CD4-positive, CD25-positive, alpha-beta regulatory T cell (primary cell): ENCODE measurements around the gene ASAP2. TPM values are rescaled to one million over a fixed set of nuclear protein-coding genes. Genes with fewer than 3 reads are reported as not detected.
A peak's percentile ranks its signal among the peaks of the same experiment; 100 is the strongest.

Experiments
- ATAC-seq, 2 donors: fragments of 150-1000 bp; cut with Tn5 transposase; one replicate each; pipeline ENCODE4 v1.10.0; 2021; ENCODE audit warnings: low read depth in 2 of 2, moderate number of reproducible peaks in 2 of 2, moderate library complexity in 1 of 2
- DNase-seq, 3 donors: peaks; one replicate each; pipeline versions ENCODE4 v3.0.0 to v3.0.0-alpha.2; 2012 to 2022; ENCODE audit warnings: mixed read lengths in 1 of 3
- H3K27ac ChIP-seq: one replicate; pipeline ENCODE4 v1.7.0; 2013; ENCODE audit warnings: mild to moderate bottlenecking, low read length; ENCODE audit not compliant: insufficient read depth, poor library complexity, severe bottlenecking
- H3K27me3 ChIP-seq: one replicate; pipeline ENCODE4 v1.7.0; 2013; ENCODE audit warnings: low read length; ENCODE audit not compliant: control insufficient read depth, insufficient read depth
- H3K36me3 ChIP-seq: one replicate; pipeline ENCODE4 v1.7.0; 2013; ENCODE audit warnings: mild to moderate bottlenecking, low read length, moderate library complexity; ENCODE audit not compliant: control insufficient read depth, insufficient read depth
- H3K4me1 ChIP-seq: 2 replicates; pipeline ENCODE4 v1.7.0; 2013; ENCODE audit warnings: mild to moderate bottlenecking, low read length; ENCODE audit not compliant: insufficient read depth, control insufficient read depth, poor library complexity, severe bottlenecking
- H3K4me3 ChIP-seq: one replicate; pipeline ENCODE4 v1.7.0; 2013; ENCODE audit warnings: low read depth, mild to moderate bottlenecking, low read length, moderate library complexity
- H3K9me3 ChIP-seq, 2 experiments: 1 replicate in 1 of 2; 2 replicates in 1 of 2; pipeline ENCODE4 v1.7.0; 2013; ENCODE audit warnings: low read length in 2 of 2, mild to moderate bottlenecking in 1 of 2, moderate library complexity in 1 of 2; ENCODE audit not compliant: control insufficient read depth in 2 of 2
- H3K27ac Mint-ChIP-seq, 3 donors: one replicate each; pipeline ENCODE4 v1.8.0; 2020 to 2022; ENCODE audit warnings: mild to moderate bottlenecking in 3 of 3, mixed read lengths in 3 of 3, moderate library complexity in 2 of 3
- H3K27me3 Mint-ChIP-seq: one replicate; pipeline ENCODE4 v1.8.0; 2022; ENCODE audit warnings: mild to moderate bottlenecking, mixed read lengths
- H3K36me3 Mint-ChIP-seq: one replicate; pipeline ENCODE4 v1.8.0; 2020; ENCODE audit warnings: mixed read lengths
- H3K4me1 Mint-ChIP-seq, 4 donors: one replicate each; pipeline ENCODE4 v1.8.0; 2020 to 2022; ENCODE audit warnings: mixed read lengths in 4 of 4, mild to moderate bottlenecking in 1 of 4
- H3K4me3 Mint-ChIP-seq, 4 donors: one replicate each; pipeline ENCODE4 v1.8.0; 2020 to 2022; ENCODE audit warnings: mild to moderate bottlenecking in 4 of 4, mixed read lengths in 4 of 4, moderate library complexity in 3 of 4
- H3K9me3 Mint-ChIP-seq, 7 donors: one replicate each; pipeline ENCODE4 v1.8.0; 2020 to 2022; ENCODE audit warnings: mixed read lengths in 7 of 7, mild to moderate bottlenecking in 3 of 7, moderate library complexity in 2 of 7
- polyA plus RNA-seq, 4 donors: library from polyadenylated mRNA; unstranded; fragments of 300-500 nt; fragmentation: Illumina TruSeq; gene quantifications; one replicate each; pipeline ENCODE4 v1.2.3, GENCODE V29; 2021
- total RNA-seq: library from RNA; stranded (reverse); gene quantifications from one replicate; pipeline ENCODE4 v1.2.3, GENCODE V29; 2022

ASAP2 gene
- total and polyA plus RNA-seq, 5 donors from 2014 or later: 1.5 TPM; not detected in 4

GRCh38 chr2:9318461-9319337 lies 112.1 kb downstream of the ASAP2 start:
- ATAC-seq (no peak), DNase-seq (no peak)
- Mint-ChIP-seq H3K4me1 (no peaks in the 10 kb centered on the region), H3K4me3 (no peak overlapping the region), H3K27me3 (peaks cover 12% of the 10 kb centered on the region), H3K27ac (no peak overlapping the region), H3K36me3 (no peaks in the 10 kb centered on the region), H3K9me3 (peaks cover 0 to 4% (median 0%) of the 10 kb centered on the region in 7 donors)
- H3K4me1 ChIP-seq: no peaks in the 10 kb centered on the region
- no peak overlapping the region for H3K27ac ChIP-seq
- no peaks in the 10 kb centered on the region for H3K9me3 ChIP-seq
- H3K4me3 ChIP-seq: no peak overlapping the region
- no peaks in the 10 kb centered on the region for H3K36me3 ChIP-seq
- H3K27me3 ChIP-seq: no peaks in the 10 kb centered on the region

DNA sequence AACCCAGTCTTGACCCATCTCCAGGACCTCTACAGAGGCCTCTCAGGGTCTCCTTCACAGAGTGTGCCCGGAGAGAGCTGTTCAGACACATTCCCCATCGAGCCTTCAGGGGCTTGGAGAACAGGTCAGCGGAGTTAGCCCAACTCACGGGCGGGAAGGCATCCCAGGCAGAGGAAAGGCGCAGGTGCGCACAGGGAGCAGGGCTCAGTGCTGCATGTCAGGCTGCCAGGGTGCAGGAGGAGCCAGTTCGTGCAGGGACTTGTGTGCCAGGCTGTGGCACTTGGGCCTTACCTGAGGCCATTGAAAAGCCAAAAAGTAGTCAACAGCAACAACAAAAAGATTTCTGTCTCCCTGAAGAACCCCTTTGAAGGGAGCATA lies 112.7 kb downstream of the ASAP2 start:
- no peak for ATAC-seq
- no peak overlapping the region for H3K27ac Mint-ChIP-seq
- no peaks in the 10 kb centered on the region for H3K36me3 Mint-ChIP-seq
- Histone ChIP-seq H3K27ac (no peak overlapping the region), H3K36me3 (no peaks in the 10 kb centered on the region), H3K9me3 (no peaks in the 10 kb centered on the region), H3K4me3 (no peak overlapping the region), H3K27me3 (no peaks in the 10 kb centered on the region), H3K4me1 (no peaks in the 10 kb centered on the region)
- no peak overlapping the region for H3K4me3 Mint-ChIP-seq
- no peaks in the 10 kb centered on the region for H3K4me1 Mint-ChIP-seq
- H3K27me3 Mint-ChIP-seq: peaks cover 12% of the 10 kb centered on the region
- H3K9me3 Mint-ChIP-seq: peaks cover 0 to 4% (median 0%) of the 10 kb centered on the region in 7 donors
- DNase-seq: no peak

- DNase-seq: no peak
- Mint-ChIP-seq H3K9me3 (peaks cover 0 to 4% (median 0%) of the 10 kb centered on the region in 7 donors), H3K4me3 (no peak overlapping the region), H3K4me1 (no peaks in the 10 kb centered on the region), H3K36me3 (no peaks in the 10 kb centered on the region), H3K27me3 (peaks cover 22% of the 10 kb centered on the region), H3K27ac (no peak overlapping the region)
- Histone ChIP-seq H3K27me3 (peaks cover 2% of the 10 kb centered on the region), H3K9me3 (no peaks in the 10 kb centered on the region), H3K4me3 (no peak overlapping the region), H3K36me3 (no peaks in the 10 kb centered on the region), H3K27ac (no peak overlapping the region), H3K4me1 (no peaks in the 10 kb centered on the region)
- ATAC-seq: no peak
These were observed 116.0 kb downstream of the ASAP2 start for GRCh38 chr2:9322576-9322975.

GRCh38 chr2:9325428-9325827 lies 118.8 kb downstream of the ASAP2 start:
- Mint-ChIP-seq H3K9me3 (peaks cover 0 to 4% (median 0%) of the 10 kb centered on the region in 7 donors), H3K36me3 (no peaks in the 10 kb centered on the region), H3K27ac (no peak overlapping the region), H3K27me3 (peaks cover 21% of the 10 kb centered on the region), H3K4me3 (no peak overlapping the region), H3K4me1 (no peaks in the 10 kb centered on the region)
- Histone ChIP-seq H3K36me3 (no peaks in the 10 kb centered on the region), H3K4me3 (no peak overlapping the region), H3K27me3 (peaks cover 2% of the 10 kb centered on the region), H3K4me1 (no peaks in the 10 kb centered on the region), H3K27ac (no peak overlapping the region), H3K9me3 (no peaks in the 10 kb centered on the region)
- ATAC-seq (no peak), DNase-seq (no peak)

- Mint-ChIP-seq H3K9me3 (peaks cover 0 to 4% (median 0%) of the 10 kb centered on the region in 7 donors), H3K27me3 (peaks cover 21% of the 10 kb centered on the region), H3K36me3 (no peaks in the 10 kb centered on the region), H3K4me3 (no peak overlapping the region), H3K27ac (no peak overlapping the region), H3K4me1 (no peaks in the 10 kb centered on the region)
- H3K27me3 ChIP-seq: peaks cover 2% of the 10 kb centered on the region
- DNase-seq (no peak), ATAC-seq (no peak)
- H3K27ac ChIP-seq: no peak overlapping the region
- H3K4me1 ChIP-seq: no peaks in the 10 kb centered on the region
- no peak overlapping the region for H3K4me3 ChIP-seq
- H3K9me3 ChIP-seq: no peaks in the 10 kb centered on the region
- no peaks in the 10 kb centered on the region for H3K36me3 ChIP-seq
These were observed 120.4 kb downstream of the ASAP2 start for GRCh38 chr2:9326975-9327374.

DNA sequence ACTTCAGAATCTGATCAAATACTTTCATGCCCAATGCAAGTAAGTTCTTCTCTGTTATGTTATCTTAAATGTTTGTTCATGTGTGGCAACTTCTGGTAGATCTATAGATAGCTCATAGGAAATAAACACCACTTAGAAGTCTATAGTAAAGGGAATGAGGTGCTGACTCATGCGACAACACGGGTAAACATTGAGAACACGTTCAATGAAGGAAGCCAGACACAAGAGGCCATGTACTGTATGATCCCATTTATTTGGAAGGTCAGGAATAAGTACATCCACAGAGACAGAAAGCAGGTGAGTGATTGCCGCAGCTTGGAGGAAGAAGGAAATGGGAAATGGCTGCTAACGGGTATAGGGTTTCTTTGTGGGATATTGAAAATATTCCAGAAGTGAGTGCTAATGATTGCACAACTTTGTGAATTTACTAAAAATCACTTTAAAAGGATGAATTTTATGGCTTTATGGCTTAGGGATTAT lies 121.3 kb downstream of the ASAP2 start:
- peaks cover 2% of the 10 kb centered on the region for H3K27me3 ChIP-seq
- H3K4me3 ChIP-seq: no peak overlapping the region
- H3K9me3 Mint-ChIP-seq: peaks cover 0 to 4% (median 0%) of the 10 kb centered on the region in 7 donors
- DNase-seq (no peak), ATAC-seq (no peak)
- no peaks in the 10 kb centered on the region for H3K4me1 ChIP-seq
- no peaks in the 10 kb centered on the region for H3K9me3 ChIP-seq
- no peaks in the 10 kb centered on the region for H3K36me3 ChIP-seq
- H3K27ac ChIP-seq: no peak overlapping the region
- H3K36me3 Mint-ChIP-seq: no peaks in the 10 kb centered on the region
- H3K4me3 Mint-ChIP-seq: no peak overlapping the region
- no peak overlapping the region for H3K27ac Mint-ChIP-seq
- no peaks in the 10 kb centered on the region for H3K4me1 Mint-ChIP-seq
- peaks cover 25% of the 10 kb centered on the region for H3K27me3 Mint-ChIP-seq

GRCh38 chr2:9328931-9329330 lies 122.3 kb downstream of the ASAP2 start:
- ATAC-seq (no peak), DNase-seq (no peak)
- no peaks in the 10 kb centered on the region for H3K9me3 ChIP-seq
- H3K36me3 Mint-ChIP-seq: no peaks in the 10 kb centered on the region
- H3K27ac ChIP-seq: no peak overlapping the region
- peak overlapping the region in 1 of 3 donors; percentile 65 for H3K27ac Mint-ChIP-seq
- no peak overlapping the region for H3K4me3 Mint-ChIP-seq
- no peaks in the 10 kb centered on the region for H3K4me1 ChIP-seq
- no peak overlapping the region for H3K4me3 ChIP-seq
- no peaks in the 10 kb centered on the region for H3K36me3 ChIP-seq
- H3K9me3 Mint-ChIP-seq: peaks cover 0 to 1% (median 0%) of the 10 kb centered on the region in 7 donors
- peaks cover 28% of the 10 kb centered on the region for H3K27me3 Mint-ChIP-seq
- H3K4me1 Mint-ChIP-seq: no peaks in the 10 kb centered on the region
- peaks cover 2% of the 10 kb centered on the region for H3K27me3 ChIP-seq

- no peak for ATAC-seq
- H3K36me3 ChIP-seq: no peaks in the 10 kb centered on the region
- no peaks in the 10 kb centered on the region for H3K9me3 ChIP-seq
- Mint-ChIP-seq H3K4me3 (no peak overlapping the region), H3K9me3 (peaks cover 0 to 1% (median 0%) of the 10 kb centered on the region in 7 donors), H3K27me3 (peaks cover 28% of the 10 kb centered on the region), H3K4me1 (no peaks in the 10 kb centered on the region), H3K36me3 (no peaks in the 10 kb centered on the region), H3K27ac (no peak overlapping the region)
- H3K27ac ChIP-seq: no peak overlapping the region
- no peak overlapping the region for H3K4me3 ChIP-seq
- DNase-seq: no peak
- no peaks in the 10 kb centered on the region for H3K4me1 ChIP-seq
- H3K27me3 ChIP-seq: peaks cover 1% of the 10 kb centered on the region
These were observed 122.9 kb downstream of the ASAP2 start for GRCh38 chr2:9329497-9329896.
